Cerebellar cortex (tissue), 1 donor: ENCODE data around the gene CCR7.

Experiments
- DNase-seq: peaks from one replicate; pipeline ENCODE4 v3.0.0-alpha.2; 2015; ENCODE audit warnings: low spot score

The CCR7 gene

DNA sequence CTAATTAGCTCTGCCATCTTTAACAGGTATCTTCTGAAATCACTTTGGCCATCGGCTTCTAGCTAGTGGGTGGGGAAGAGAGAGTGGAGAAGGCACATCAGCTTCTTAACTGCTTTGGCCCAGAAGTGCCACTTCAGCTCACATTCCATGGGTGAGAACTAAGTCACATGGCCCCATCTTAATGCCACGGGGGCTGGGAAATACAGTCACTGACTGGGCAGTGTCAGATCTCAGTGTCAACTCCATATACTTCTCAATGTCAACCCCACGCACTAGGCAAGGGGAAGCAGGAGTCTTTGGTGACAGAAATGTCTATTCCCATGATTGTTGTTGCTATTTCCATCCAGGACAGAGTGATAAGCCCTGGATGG lies 29.4 kb downstream of the CCR7 start:
- DNase-seq, result no peak

DNA sequence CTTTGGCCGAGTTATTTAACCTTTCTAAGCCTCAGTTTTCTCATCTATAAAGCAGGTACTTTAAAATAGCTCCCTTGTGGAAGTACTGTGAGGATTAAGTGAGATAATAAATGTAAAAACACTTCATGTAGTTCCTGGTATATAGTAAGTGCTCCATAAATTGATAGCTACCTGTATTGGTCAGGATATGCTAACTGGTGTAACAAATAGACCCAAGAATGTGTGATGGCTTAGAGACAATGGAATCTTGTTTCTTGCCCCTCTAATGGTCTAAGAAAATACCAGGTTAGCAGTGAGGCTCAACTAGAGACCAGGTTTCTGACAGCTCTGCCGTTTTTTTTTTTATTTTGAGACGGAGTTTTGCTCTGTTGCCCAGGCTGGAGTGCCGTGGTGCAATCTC lies 29.8 kb downstream of the CCR7 start:
- no peak for DNase-seq

DNA sequence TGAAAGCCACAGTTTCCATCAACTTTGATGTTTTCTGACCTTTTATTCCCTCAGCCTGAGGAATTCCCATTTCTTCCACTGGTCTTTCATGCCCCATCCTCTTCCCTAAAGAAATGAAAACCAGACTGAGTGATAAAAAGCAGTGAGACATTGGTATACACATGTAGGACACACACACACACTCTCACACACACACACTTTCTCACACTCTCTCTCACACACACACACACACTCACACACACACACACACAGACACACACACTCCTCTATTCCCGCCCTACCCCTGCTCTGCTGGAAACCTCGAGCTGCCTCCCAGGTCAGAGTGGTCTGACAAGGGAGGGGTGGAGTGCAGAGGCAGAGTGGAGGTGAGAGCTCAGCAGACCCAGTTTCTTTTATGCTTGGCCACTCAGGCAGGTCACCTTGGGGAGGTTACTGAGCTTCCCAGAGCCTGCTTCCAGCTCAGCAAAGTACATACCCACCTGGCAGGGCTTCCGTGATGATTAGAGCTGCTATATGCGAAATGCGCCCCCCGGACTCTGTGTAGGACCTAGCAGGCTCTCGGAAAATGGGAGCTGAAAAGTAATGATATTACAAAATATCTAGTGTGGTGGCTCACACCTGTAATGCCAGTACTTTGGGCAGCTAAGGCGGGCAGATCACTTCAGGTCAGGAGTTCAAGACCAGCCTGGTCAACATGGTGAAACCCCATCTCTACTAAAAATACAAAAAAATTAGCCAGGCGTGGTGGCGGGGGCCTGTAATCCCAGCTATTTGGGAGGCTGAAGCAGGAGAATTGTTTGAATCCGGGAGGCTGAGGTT lies 30.7 kb downstream of the CCR7 start:
- DNase-seq, result no peak

DNA sequence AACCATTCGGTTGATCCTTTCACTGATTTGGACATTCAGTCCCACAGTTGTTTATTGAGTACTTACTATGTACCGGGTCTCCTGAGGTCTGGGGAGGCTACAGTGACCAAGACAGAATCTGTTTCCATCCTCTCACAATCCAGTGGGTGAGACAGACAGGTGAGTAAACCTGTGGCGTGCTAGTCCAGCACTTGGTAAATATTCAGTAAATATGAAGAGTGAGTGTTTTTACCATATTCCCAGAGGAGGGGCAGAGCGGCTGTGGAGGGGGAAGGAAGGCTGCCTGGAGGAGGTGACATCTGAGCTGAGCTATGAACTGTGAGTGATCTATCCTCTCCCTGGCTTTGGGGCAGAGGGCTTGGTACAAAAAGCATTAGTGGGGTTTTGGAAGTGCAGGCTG lies 31.4 kb downstream of the CCR7 start:
- no peak for DNase-seq

DNA sequence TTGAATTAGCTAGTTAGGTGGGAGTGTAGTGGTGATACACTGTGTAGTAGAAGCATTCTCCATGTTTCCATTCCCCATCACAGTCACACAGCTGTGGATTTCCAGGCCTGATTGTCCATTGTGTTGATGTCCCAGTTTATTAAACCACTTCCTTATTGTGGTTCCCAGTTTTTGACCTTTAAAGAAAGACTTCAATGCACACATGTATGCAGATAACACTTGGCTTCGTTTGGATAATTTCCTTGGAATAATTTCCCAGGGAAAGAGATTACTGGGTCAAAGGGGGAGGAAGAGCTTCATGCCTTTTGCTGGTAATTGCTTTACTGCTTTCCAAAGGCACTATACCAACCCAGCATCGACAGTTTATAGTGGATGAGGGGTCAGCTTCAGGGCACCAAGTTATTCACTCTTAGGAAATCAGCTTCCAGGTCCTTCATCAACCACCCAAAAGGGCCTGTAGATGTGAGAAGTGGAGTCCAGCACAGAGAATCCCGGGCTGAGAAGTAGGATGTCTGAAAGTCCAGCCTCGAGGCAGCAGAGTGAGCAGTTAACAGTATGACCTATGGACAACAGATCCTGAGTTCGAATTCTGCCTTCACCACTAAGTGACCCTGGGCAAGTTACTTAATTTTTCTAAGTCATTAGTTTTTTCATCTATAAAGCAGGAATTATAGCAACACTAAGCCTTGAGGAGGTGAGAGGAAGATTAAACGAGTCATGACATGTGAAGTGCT lies 32.6 kb downstream of the CCR7 start:
- no peak for DNase-seq

DNA sequence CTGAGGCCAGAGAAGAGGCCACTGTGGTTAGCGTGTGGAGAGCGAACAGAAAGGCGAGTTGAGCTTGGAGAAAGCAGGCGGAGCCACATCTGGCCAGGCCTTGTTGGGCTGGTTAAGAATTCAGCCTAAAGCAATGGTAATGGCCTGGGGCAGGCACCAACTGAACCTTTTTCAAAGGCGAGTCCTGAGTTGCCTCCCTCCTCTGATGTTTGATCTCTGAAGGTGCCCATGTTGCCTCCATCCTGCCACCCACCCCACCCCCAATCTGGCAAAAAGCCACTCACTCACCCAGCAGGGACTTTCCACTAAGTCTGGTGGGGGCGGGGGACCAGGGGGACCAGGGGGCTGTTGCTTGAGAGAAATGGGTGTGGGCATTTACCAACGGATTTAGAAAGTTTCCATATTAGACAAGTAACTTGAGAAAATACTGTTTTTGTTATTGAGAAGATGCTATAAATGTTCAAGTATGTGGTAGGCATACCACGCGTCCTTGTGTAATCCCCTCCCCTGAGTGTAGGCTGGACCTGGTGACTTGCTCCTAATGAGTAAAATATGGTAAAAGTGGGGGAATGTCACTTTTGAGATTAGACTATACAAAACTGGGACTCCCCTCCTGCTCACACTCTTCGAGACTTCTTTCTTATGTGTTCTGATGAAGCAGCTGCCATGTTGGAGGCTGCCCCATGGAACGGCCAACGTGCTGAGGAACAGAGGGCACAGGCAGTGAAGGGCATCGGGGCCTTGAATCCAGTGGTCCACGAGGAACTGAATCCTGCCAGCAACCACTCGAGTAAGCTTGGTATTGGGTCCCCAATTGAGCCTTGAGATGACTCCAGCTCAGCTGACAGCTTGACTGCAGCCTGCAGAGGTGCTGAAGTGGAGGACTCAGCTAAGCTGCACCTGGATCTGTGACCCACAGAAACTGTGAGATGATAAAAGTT lies 34.0 kb downstream of the CCR7 start:
- DNase-seq, result no peak

DNA sequence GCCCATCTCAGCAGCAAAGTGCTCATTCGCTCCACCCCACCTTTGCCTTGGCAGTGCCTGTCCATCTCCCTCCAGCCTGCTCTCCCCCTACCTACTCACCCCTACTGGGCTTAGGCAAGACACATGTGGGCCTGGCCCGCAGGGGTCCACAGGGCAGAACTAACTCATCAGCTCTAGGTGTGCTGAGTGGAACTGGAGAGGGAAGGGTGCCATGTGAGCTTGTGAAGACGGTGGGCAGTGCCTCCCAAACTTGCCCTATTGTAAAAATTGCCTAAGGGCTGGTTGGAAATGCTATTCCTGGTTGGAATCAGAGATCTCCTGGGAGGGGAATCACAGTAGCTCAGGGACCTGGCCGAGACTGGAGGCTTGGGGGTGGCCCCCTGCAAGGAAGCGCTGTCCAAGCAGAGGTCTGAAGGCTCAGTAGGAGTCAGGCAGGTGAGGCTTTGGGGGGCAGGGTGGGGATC lies 34.7 kb downstream of the CCR7 start:
- no peak for DNase-seq

DNA sequence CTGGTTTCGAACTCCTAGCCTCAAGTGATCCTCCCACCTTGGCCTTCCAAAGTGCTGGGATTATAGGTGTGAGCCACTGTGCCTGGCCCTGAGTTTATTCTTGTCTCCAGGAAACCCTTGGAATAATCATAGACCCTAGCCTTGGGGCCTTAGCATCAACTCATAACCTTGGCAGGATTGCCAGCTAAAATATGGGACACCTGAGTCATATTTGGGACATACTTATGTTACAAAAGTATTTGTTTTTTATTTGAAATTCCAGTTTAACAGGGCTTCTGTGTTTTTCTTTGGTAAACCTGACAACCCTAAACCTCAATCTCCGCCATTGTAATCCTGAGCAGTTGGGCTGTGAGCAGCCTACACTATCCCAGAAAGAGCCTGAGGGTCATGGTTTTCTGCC lies 35.3 kb downstream of the CCR7 start:
- no peak for DNase-seq

DNA sequence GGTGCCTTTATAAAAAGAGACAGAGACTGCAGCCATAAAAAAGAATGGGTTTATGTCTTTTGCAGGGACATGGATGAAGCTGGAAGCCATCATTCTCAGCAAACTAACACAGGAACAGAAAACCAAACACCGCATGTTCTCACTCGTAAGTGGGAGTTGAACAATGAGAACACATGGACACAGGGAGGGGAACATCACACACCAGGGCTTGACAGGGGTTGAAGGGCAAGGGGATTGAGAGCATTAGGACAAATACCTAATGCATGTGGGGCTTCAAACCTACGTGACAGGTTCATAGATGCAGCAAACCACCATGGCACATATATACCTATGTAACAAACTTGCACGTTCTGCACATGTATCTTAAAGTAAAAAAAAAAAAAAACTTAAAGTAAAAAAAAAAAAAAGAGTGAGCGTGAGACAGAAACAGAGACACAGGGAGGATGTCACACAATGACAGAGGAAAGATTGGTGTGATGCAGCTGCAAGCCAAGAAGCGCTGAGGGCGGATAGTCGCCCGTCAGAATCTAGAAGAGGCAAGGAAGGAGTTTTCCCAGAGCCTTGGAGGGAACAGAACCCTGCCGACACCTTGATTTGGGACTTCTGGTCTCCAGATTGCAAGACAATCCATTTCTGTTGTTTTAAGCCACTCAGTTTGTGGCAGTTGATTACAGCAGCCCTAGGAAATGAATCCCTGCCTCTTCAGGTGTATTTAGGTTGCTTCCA lies 36.4 kb downstream of the CCR7 start:
- no peak for DNase-seq

DNA sequence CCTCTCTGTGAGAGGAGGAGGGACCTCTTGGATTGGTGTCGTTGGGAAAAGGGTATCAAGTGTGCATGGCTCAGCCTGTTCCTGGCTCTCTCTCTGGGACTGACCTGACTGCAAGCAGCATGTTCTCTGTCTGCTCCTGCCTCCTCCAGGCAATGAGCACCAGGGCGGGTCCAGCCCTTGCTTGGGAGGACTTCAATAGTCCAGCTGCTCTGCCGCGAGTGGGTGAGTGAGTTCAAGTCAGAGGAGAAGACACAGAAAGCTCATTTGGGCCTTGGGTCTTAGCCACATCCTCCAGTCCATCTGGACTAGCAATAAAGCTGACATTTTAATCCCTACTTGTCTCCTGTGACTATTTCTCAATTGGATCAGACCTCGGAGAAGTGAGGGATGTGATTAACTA lies 38.6 kb downstream of the CCR7 start:
- DNase-seq, result no peak

DNA sequence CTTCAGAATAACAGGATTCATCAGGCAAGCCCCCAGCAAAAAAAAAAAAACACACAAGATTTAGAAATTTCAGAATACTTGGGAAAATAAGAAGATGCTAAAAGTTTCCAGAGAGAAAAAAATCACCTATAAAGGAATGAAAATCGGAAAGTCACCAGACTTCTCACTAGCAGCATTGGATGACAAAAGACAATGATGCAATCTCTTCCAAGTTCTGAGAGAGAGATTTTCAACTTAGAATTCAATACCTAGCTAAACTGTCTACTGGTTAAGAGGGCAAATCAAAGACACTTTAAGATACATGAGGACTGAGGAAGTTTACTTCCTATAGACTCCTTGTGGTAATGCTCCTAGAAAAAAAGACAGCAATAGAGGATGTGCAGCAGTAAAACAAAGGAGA lies 40.0 kb downstream of the CCR7 start:
- no peak for DNase-seq

DNA sequence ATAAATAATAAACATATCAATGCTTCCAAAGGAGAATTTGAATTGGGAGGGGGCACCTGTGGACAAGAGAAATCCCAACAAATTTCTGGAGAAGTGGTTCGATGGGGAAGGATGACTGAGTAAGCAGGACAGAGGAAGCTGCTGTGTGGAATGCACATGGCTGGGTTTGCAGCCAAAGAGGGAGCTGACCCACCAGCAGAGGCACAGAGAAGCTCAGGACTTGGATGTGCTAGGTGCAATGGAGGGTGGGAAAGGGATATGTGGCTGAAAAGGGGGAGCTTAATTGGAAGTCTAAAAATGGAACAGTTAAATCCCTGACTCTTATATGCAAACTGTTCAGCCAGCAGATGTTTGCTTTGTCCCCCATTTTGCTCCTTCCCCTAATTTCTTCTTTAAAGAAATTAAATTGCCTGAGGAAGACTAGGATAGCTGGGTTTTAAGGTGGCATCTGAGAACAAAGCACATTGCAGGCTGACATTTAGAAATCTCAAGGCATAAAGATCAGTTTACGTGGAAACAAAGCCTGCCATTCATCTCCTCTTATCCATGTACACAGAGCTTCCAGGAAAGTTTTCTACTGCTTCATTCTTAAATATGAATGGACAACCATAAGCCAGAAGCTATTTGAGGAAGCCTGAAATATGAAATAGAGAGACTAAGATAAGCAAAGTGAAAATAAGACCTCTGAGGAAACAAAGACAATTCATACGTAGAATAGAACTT lies 40.9 kb downstream of the CCR7 start:
- DNase-seq, result no peak

DNA sequence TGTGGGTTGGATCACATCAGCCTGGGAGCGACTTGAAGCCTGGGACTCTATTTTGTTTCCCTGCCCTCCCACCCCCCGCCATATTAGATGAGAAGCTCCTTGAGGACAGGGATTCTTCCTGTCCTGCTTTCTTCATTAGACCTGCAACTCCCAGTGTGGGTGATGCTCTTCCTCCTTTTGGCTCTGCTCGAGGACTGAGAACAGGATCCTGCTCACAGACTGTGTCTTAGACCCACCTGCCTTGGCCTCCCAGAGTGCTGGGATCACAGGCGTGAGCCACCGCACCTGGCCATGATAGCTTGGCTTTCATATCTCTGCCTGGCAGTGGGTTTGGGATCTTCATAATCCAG lies 42.3 kb downstream of the CCR7 start:
- DNase-seq, result no peak

DNA sequence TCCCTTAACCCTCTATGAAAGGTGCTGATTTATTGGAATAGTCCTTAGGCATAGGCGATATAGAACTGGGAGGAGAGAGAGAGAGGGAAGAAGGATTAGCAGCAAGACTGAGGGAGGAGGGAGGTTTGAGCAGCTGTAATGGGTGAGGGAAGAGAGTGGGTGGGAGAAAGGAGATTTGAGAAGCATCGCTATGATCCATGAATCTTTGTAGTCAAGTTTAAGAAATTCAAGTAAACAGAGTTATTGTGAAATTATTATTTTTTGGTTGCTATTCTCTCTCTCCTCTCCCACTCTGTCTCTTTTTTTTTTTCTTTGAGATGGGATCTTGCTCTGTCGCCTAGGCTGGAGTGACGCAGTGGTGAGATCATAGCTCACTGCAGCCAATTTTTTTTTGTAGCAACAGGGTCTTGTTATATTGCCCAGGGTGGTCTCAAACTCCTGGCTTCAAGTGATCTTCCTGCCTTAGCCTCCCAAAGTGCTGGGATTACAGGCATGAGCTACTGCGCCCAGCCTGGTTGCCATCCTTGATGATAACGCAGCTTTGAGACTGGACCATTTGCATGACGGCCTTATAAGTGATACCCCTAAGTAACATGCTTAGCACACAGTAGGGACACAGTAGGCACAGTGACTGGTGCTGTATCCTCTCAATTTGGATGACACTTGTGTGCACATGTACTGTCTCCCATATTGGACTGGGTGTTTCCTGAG lies 42.9 kb downstream of the CCR7 start:
- DNase-seq, result no peak

DNA sequence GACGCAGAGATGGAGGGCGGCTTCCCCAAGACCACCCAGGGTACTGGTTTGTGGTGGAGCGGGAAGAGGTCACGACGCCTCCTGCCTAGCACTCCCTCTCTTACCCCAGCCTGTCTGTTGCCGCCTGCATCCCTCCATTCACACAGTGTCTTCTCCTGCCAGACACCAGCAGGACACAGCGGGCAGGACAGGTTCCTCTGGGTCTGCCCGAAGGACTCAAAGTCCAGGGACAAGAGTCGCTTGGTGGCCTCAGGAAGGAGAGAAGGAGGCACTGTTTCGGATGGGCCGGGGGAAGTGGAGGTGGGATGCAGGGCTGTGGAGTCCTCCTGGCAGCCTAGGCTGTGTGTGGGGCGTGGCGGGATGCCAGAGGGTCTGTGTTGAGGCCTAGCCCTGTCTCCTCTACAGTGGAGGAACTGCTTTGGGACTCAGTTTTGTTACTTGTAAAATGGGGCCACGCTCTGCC lies 44.2 kb downstream of the CCR7 start:
- DNase-seq, result no peak

DNA sequence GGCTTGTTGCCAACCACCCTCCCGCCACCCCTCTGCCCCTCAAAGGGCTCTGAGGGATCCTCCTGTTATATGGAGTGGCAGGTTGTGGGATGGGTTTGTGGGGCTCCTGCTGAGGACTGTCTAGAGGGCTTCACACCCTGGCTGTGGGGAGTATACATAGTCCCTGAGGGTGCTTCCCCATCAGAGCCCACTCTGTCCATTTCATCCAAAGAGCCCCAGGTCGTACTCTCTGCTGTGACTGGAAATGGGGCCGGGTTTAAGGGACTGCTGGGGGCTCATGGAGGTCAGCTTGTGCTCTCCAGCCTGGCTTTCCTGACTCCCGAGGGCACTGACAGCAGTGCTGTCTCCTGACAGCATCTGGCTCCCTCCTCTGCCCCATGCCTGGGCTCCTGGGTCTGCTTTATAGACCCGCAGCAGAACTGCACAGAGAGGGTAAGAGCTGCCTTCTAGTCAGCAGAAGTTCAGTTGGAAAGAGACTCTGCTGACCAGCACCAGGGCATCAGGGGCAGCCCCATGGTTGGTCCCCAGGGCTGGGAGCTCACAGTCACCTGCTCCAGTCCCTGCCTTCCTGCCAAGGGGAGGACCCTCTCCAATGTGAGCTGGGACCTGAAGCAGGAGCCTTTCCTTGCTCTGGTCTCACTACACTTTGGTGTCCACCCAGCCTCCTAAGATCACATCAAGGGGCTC lies 46.0 kb downstream of the CCR7 start:
- no peak for DNase-seq

DNA sequence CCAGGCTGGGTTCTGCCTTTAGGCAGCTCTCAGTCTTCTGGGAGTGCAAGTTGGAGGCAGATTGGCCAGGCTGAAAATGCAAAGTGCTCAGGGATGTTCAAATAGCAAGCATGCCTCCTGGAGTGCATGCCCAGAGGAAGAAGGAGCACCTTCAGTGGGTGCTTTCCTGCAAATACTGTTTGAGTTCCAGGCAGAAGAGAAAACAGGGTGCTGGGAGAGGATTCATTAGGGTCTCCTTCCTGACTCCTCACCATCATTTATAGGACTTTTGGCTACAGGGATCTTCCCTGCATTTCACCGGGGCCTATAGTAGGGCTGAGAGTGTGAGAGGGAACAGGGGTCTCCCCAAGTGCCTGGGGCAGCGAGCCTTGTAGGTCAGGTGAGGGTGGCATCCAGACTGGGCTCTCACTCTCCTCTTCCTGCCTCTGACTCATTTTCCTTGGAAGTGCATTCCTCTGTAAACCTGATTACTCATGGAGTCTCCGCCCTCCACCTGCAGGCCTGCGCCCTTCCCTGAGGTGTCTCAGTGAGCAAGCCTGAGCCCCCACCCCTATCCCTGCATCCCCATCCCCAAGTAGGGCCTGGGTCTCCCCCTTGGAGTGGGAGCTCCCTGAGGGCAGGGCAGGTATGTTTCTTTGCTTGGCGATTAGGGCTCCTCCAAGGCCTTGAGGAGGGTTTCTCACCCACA lies 46.7 kb downstream of the CCR7 start:
- DNase-seq, result no peak

DNA sequence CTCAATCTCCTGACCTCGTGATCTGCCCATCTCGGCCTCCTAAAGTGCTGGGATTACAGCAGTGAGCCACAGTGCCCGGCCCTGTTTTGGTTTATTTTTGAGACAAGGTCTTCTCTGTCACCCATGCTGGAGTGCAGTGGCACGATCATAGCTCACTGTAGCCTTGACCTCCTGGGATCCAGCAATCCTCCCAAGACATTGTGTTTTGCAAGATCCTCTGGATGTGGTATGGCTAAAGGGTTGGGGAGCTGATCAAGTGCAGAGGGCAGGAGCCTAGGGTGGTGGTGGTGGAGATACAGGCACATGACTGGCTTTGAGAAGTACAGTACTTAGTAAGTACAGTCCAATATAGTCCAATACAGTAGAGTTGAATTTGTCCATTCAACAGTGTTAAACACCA lies 47.3 kb downstream of the CCR7 start:
- DNase-seq, result no peak

DNA sequence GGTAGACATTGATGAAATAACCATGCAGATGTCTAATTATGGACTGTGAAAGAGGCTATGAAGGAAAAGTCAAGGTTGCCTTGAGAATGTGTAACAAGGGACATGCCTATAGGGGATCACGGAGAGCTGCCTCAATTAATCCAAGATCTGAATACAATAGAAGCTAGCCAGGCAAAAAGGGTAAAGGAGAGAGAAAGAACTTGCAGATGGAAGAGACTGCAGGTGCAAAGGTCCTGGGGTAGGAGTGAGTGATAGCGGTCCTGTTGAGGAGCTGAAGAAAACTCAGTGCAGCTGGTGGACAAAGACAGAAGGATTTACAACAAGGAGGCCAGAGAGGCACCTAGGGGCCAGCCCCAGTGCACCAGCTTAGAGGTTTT lies 48.0 kb downstream of the CCR7 start:
- DNase-seq, result no peak
